Hepatocyte (in vitro differentiated cells): Measurements from ENCODE around the gene PYROXD2.

ENCODE experiments used
- EZH2 ChIP-seq: fragments of 200-600 bp; sonication (generic); IDR thresholded peaks from 2 replicates; pipeline ENCODE4 v1.6.1; 2016; ENCODE audit warnings: antibody characterized with exemption, mild to moderate bottlenecking, borderline replicate concordance
- TF ChIP-seq, protein P1 (sequence below): fragments of 200-600 bp; sonication (generic); IDR thresholded peaks from 2 replicates; pipeline ENCODE4 v1.5.1; 2016; ENCODE audit warnings: antibody characterized with exemption, mild to moderate bottlenecking; ENCODE audit not compliant: poor library complexity

DNA sequence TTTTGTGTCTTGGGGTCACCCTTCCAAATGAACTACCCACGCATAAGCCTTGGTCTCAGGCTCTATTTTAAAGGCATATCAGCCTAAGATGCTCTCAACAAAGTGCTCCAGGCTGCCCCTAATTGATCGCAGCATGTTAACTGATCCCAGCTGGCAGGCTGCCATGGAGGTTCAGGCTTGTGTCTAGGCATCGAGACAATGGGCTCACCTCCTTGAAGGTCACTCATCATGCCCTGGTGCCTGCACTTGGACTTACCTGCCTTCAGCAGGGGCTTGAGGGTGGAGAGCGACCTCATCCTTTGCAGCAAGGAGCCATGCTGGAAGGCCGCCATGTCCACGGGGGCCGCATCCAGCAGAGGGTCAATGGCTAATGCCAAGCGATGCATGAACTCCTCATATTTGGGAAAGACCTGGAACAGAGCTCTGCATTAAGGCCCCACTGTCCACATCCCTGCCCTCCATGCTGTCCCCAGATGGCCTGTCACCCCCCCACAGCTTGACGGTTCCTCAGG, 17.8 kb downstream of the PYROXD2 start:
- TF ChIP-seq, protein P1, sequence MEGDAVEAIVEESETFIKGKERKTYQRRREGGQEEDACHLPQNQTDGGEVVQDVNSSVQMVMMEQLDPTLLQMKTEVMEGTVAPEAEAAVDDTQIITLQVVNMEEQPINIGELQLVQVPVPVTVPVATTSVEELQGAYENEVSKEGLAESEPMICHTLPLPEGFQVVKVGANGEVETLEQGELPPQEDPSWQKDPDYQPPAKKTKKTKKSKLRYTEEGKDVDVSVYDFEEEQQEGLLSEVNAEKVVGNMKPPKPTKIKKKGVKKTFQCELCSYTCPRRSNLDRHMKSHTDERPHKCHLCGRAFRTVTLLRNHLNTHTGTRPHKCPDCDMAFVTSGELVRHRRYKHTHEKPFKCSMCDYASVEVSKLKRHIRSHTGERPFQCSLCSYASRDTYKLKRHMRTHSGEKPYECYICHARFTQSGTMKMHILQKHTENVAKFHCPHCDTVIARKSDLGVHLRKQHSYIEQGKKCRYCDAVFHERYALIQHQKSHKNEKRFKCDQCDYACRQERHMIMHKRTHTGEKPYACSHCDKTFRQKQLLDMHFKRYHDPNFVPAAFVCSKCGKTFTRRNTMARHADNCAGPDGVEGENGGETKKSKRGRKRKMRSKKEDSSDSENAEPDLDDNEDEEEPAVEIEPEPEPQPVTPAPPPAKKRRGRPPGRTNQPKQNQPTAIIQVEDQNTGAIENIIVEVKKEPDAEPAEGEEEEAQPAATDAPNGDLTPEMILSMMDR, result no peak
- no peak for TF ChIP-seq EZH2
